Gastrocnemius medialis (tissue), 4 donors: ENCODE data around the gene BICRAL.

Source experiments
- POLR2A ChIP-seq, 2 donors: fragments of 450-650 bp; IDR thresholded peaks; one replicate each; pipeline ENCODE4 v1.6.1; 2017; ENCODE audit warnings: antibody characterized with exemption in 2 of 2, mild to moderate bottlenecking in 2 of 2, moderate library complexity in 2 of 2
- TF ChIP-seq, protein P1 (sequence below), 5 experiments: fragments of 450-650 bp in 3 of 5; fragments of 200-600 bp in 2 of 5; sonication (generic) in 2 of 5; IDR thresholded peaks in 4 of 5; conservative IDR thresholded peaks in 1 of 5; 1 replicate in 4 of 5; 2 replicates in 1 of 5; pipeline ENCODE4 v1.5.1; 2016 to 2019; ENCODE audit warnings: antibody characterized with exemption in 5 of 5, mild to moderate bottlenecking in 3 of 5, moderate library complexity in 3 of 5

DNA sequence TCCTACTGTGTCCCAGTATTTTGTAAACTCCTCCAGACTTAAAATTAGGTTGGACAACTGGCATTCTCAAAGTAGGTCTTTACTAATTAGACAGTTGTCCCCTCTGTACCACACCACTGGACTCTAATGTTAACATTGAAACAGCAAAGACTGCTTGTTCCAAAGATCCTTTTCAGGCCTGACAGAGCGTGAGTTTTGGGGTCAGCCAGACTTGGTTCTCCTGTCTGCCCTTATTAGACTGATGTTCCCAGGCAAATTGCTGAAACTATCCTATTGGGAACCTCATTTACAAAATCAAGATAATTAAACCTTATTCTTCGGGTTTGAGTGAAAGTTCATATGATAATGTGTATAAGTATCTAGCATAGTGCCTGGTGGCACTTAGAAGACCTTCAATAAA, 3.7 kb upstream of the BICRAL start:
- TF ChIP-seq, protein P1, sequence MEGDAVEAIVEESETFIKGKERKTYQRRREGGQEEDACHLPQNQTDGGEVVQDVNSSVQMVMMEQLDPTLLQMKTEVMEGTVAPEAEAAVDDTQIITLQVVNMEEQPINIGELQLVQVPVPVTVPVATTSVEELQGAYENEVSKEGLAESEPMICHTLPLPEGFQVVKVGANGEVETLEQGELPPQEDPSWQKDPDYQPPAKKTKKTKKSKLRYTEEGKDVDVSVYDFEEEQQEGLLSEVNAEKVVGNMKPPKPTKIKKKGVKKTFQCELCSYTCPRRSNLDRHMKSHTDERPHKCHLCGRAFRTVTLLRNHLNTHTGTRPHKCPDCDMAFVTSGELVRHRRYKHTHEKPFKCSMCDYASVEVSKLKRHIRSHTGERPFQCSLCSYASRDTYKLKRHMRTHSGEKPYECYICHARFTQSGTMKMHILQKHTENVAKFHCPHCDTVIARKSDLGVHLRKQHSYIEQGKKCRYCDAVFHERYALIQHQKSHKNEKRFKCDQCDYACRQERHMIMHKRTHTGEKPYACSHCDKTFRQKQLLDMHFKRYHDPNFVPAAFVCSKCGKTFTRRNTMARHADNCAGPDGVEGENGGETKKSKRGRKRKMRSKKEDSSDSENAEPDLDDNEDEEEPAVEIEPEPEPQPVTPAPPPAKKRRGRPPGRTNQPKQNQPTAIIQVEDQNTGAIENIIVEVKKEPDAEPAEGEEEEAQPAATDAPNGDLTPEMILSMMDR (IDR thresholded peaks at IDR 0.05 in 4 of 5, conservative IDR thresholded peaks at IDR 0.05 in 1 of 5) = no peak
- no peak for TF ChIP-seq POLR2A (IDR thresholded peaks at IDR 0.05)
